Neuronal stem cell (in vitro differentiated cells): ENCODE results near the gene TCTN3.
"Not testable (repeated sequence)": the region's sequence is repeated elsewhere in the genome, so short reads cannot be mapped to it uniquely, and the experiment has no call there.

Source experiments
- DNase-seq: peaks from one replicate; pipeline ENCODE4 v3.0.0-alpha.2; 2013; ENCODE audit warnings: low spot score
- H2AFZ ChIP-seq: one replicate; pipeline ENCODE4 v1.6.1; 2013; ENCODE audit warnings: mild to moderate bottlenecking, low read length, inconsistent platforms
- H2AK5ac ChIP-seq: 2 replicates; pipeline ENCODE4 v1.6.1; 2013; ENCODE audit warnings: low read depth, mild to moderate bottlenecking, inconsistent platforms, low read length, moderate library complexity, mixed read lengths
- H2BK120ac ChIP-seq: 2 replicates; pipeline ENCODE4 v1.6.1; 2013; ENCODE audit warnings: low read depth, mild to moderate bottlenecking, inconsistent platforms, low read length, moderate library complexity, mixed read lengths
- H2BK12ac ChIP-seq: one replicate; pipeline ENCODE4 v1.6.1; 2013; ENCODE audit warnings: low read length, inconsistent platforms
- H2BK15ac ChIP-seq: 2 replicates; pipeline ENCODE4 v1.6.1; 2013; ENCODE audit warnings: mild to moderate bottlenecking, low read length, inconsistent platforms, mixed read lengths
- H2BK5ac ChIP-seq: one replicate; pipeline ENCODE4 v1.6.1; 2013; ENCODE audit warnings: inconsistent platforms, mild to moderate bottlenecking, low read length, moderate library complexity
- H3K14ac ChIP-seq: one replicate; pipeline ENCODE4 v1.6.1; 2013; ENCODE audit warnings: low read length, inconsistent platforms
- H3K18ac ChIP-seq: 2 replicates; pipeline ENCODE4 v1.6.1; 2013; ENCODE audit warnings: low read length, inconsistent platforms
- H3K23ac ChIP-seq: 2 replicates; pipeline ENCODE4 v1.6.1; 2013; ENCODE audit warnings: low read depth, mild to moderate bottlenecking, mixed read lengths, low read length, inconsistent platforms; ENCODE audit not compliant: poor library complexity
- H3K27ac ChIP-seq: replicated peaks from 3 replicates; pipeline ENCODE4 v1.5.1; 2013; ENCODE audit warnings: low read length, inconsistent platforms
- H3K27me3 ChIP-seq, 3 experiments: 2 replicates each; pipeline ENCODE4 v1.6.1; 2013; ENCODE audit warnings: low read length in 3 of 3, mild to moderate bottlenecking in 2 of 3, inconsistent platforms in 1 of 3, low read depth in 1 of 3, mixed read lengths in 1 of 3, moderate library complexity in 1 of 3; ENCODE audit not compliant: control insufficient read depth in 3 of 3, insufficient read depth in 3 of 3
- H3K36me3 ChIP-seq, 2 donors: replicated peaks in 1 of 2; 2 replicates each; pipeline ENCODE4 v1.6.1; 2013; ENCODE audit warnings: low read length in 2 of 2; ENCODE audit not compliant: control insufficient read depth in 2 of 2, insufficient read depth in 2 of 2
- H3K4ac ChIP-seq: 2 replicates; pipeline ENCODE4 v1.6.1; 2013; ENCODE audit warnings: inconsistent platforms, mild to moderate bottlenecking, low read length, moderate library complexity
- H3K4me1 ChIP-seq, 2 donors: 1 replicate in 1 of 2; 2 replicates in 1 of 2; pipeline ENCODE4 v1.6.1; 2013; ENCODE audit warnings: low read length in 2 of 2, low read depth in 1 of 2; ENCODE audit not compliant: control insufficient read depth in 2 of 2, insufficient read depth in 1 of 2
- H3K4me2 ChIP-seq: one replicate; pipeline ENCODE4 v1.6.1; 2013; ENCODE audit warnings: mild to moderate bottlenecking, low read length, inconsistent platforms; ENCODE audit not compliant: insufficient read depth, poor library complexity, severe bottlenecking
- H3K4me3 ChIP-seq, 2 donors: 2 replicates each; pipeline ENCODE4 v1.5.1; 2013; ENCODE audit warnings: low read length in 2 of 2, mild to moderate bottlenecking in 2 of 2, inconsistent platforms in 1 of 2, moderate library complexity in 1 of 2
- H3K79me1 ChIP-seq: one replicate; pipeline ENCODE4 v1.6.1; 2013; ENCODE audit warnings: low read depth, mild to moderate bottlenecking, inconsistent platforms, low read length, moderate library complexity
- H3K9ac ChIP-seq: one replicate; pipeline ENCODE4 v1.6.1; 2013; ENCODE audit warnings: mild to moderate bottlenecking, low read depth, low read length, inconsistent platforms; ENCODE audit not compliant: poor library complexity
- H3K9me3 ChIP-seq, 2 donors: replicated peaks in 1 of 2; 2 replicates each; pipeline versions ENCODE3 to v1.6.1; 2013; ENCODE audit warnings: low read length in 2 of 2, mild to moderate bottlenecking in 2 of 2, inconsistent platforms in 1 of 2, low read depth in 1 of 2, mixed read lengths in 1 of 2, moderate library complexity in 1 of 2; ENCODE audit not compliant: control insufficient read depth in 2 of 2, insufficient read depth in 1 of 2
- H4K8ac ChIP-seq: one replicate; pipeline ENCODE4 v1.6.1; 2013; ENCODE audit warnings: low read depth, mild to moderate bottlenecking, inconsistent platforms, low read length, moderate library complexity
- H4K91ac ChIP-seq: one replicate; pipeline ENCODE4 v1.6.1; 2013; ENCODE audit warnings: low read length, low read depth, mild to moderate bottlenecking, inconsistent platforms; ENCODE audit not compliant: poor library complexity
- WGBS, 2 donors: extraction: QIAGEN DNeasy Blood & Tissue Kit; methylation state at CpG; one replicate each; pipeline ENCODE4 v1.1.7; 2013; ENCODE audit warnings: missing lambda C conversion rate in 2 of 2, mixed read lengths in 1 of 2; ENCODE audit not compliant: insufficient read length in 2 of 2, insufficient replicate concordance in 1 of 2; ENCODE audit errors: extremely low coverage in 2 of 2; 5-methylcytosine and 5-hydroxymethylcytosine counted together

Gene TCTN3

DNA sequence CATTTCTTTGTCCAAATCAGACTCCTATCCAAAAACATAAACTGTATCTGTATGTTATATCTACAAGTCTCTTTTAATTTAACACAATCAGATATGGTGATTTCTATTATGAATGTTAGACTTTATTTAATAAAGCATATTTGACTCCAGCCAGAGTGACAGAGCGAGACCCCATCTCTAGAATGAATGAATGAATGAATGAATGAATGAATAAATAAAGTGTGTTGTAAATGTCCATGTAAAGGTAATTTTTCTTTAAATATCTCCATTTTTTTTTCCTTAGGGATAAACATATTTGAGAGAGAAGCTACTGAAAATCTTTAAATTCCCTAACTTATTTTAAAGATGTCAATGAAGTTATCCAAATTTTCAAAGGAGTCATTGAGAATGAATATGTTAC, 19.1 kb downstream of the TCTN3 start:
- Histone ChIP-seq H2BK15ac (no peak overlapping the region), H3K4me3 (no peak overlapping the region), H3K18ac (no peak overlapping the region), H2BK5ac (no peak overlapping the region), H3K36me3 (peaks cover 0 to 88% of the 10 kb centered on the region in 2 donors), H4K8ac (no peak overlapping the region), H3K9ac (no peak overlapping the region), H3K27me3 (no peaks in the 10 kb centered on the region), H2BK120ac (no peak overlapping the region), H3K9me3 (no peaks in the 10 kb centered on the region), H3K79me1 (no peaks in the 10 kb centered on the region), H2AK5ac (no peak overlapping the region), H3K14ac (no peak overlapping the region), H3K4me1 (no peaks in the 10 kb centered on the region), H3K23ac (no peak overlapping the region), H2BK12ac (no peak overlapping the region), H3K27ac (no peak overlapping the region), H3K4ac (no peak overlapping the region), H3K4me2 (no peak overlapping the region), H4K91ac (no peak overlapping the region), H2AFZ (no peak overlapping the region)
- no CpG with 5 or more reads among the region's 1 CpG for WGBS, 2 donors
- no peak for DNase-seq

GRCh38 chr10:95672641-95673040, 21.1 kb downstream of the TCTN3 start:
- H3K4me2 ChIP-seq, H3K27ac ChIP-seq, H2BK5ac ChIP-seq, H3K18ac ChIP-seq, H3K79me1 ChIP-seq, H4K91ac ChIP-seq, H2AFZ ChIP-seq, H2BK15ac ChIP-seq, DNase-seq, H3K4me3 ChIP-seq, H3K9me3 ChIP-seq, H2BK12ac ChIP-seq, H3K9ac ChIP-seq, H2AK5ac ChIP-seq, H2BK120ac ChIP-seq, H3K27me3 ChIP-seq, H3K23ac ChIP-seq, H3K4me1 ChIP-seq, H3K4ac ChIP-seq, H4K8ac ChIP-seq, H3K14ac ChIP-seq: not testable (repeated sequence)
- no CpG with 5 or more reads among the region's 7 CpGs for WGBS, 2 donors
- H3K36me3 ChIP-seq = peaks cover 0 to 89% of the 10 kb centered on the region in 2 donors

GRCh38 chr10:95664543-95664942, 29.2 kb downstream of the TCTN3 start:
- H2BK5ac ChIP-seq = no peak overlapping the region
- H2AFZ ChIP-seq = no peak overlapping the region
- no peak overlapping the region for H3K9ac ChIP-seq

DNA sequence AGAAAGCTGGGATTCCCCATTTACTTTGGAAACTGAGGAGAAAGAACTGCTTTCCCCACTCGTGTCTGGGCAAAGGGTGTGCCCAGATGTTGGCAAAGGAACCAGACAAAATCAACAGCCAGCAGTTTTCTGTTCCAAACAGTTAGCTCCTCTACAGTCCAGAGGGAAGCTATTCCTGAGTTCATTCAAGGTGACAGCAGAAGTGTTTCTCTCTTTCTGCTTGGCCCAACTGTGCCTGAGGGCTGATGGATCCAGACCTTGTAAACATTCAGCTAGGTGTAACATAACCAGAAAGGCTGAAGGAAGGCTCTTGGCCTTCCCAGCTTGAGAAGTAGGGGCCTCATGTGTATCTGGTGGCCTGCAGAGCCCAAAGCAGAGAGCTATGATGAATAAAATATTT, 30.2 kb downstream of the TCTN3 start:
- no peaks in the 10 kb centered on the region for H3K27me3 ChIP-seq
- H3K18ac ChIP-seq = no peak overlapping the region
- H2AFZ ChIP-seq = no peak overlapping the region
- no peak overlapping the region for H4K91ac ChIP-seq
- no peak overlapping the region for H4K8ac ChIP-seq
- no peak for DNase-seq
- H2BK120ac ChIP-seq = no peak overlapping the region
- H3K9ac ChIP-seq = no peak overlapping the region
- no peaks in the 10 kb centered on the region for H3K4me1 ChIP-seq
- no peaks in the 10 kb centered on the region for H3K9me3 ChIP-seq
- WGBS, 2 donors = no CpG with 5 or more reads among the region's 1 CpG
- no peak overlapping the region for H2BK5ac ChIP-seq
- H3K4me2 ChIP-seq = no peak overlapping the region
- H3K23ac ChIP-seq = no peak overlapping the region
- H3K36me3 ChIP-seq = peaks cover 9 to 44% of the 10 kb centered on the region in 2 donors
- no peaks in the 10 kb centered on the region for H3K79me1 ChIP-seq
- H3K4me3 ChIP-seq = no peak overlapping the region
- no peak overlapping the region for H2AK5ac ChIP-seq
- no peak overlapping the region for H2BK15ac ChIP-seq
- no peak overlapping the region for H2BK12ac ChIP-seq
- H3K27ac ChIP-seq = no peak overlapping the region
- no peak overlapping the region for H3K4ac ChIP-seq
- H3K14ac ChIP-seq = no peak overlapping the region

More at GRCh38 chr10:95664543-95664942, 29.2 kb downstream of the TCTN3 start:
- no peak overlapping the region for H3K18ac ChIP-seq
- H4K8ac ChIP-seq = no peak overlapping the region
- H3K4me2 ChIP-seq = no peak overlapping the region
- H3K14ac ChIP-seq = no peak overlapping the region
- no peak overlapping the region for H2AK5ac ChIP-seq
- H3K27ac ChIP-seq = no peak overlapping the region
- no peak overlapping the region for H2BK12ac ChIP-seq
- no peak overlapping the region for H4K91ac ChIP-seq
- no peak for DNase-seq
- H2BK15ac ChIP-seq = no peak overlapping the region
- no peaks in the 10 kb centered on the region for H3K79me1 ChIP-seq
- no peak overlapping the region for H3K23ac ChIP-seq
- no peaks in the 10 kb centered on the region for H3K27me3 ChIP-seq
- H2BK120ac ChIP-seq = no peak overlapping the region
- peaks cover 9 to 55% of the 10 kb centered on the region in 2 donors for H3K36me3 ChIP-seq
- H3K4ac ChIP-seq = no peak overlapping the region
- no peaks in the 10 kb centered on the region for H3K9me3 ChIP-seq
- no peaks in the 10 kb centered on the region for H3K4me1 ChIP-seq
- H3K4me3 ChIP-seq = no peak overlapping the region
